ENCODE results near the gene PRKN. TPM values are rescaled to one million over a fixed set of nuclear protein-coding genes. Genes with fewer than 3 reads are reported as not detected.

PRKN gene
- total and polyA plus RNA-seq, 2 donors (not counting 3 experiments of a cell fraction or from before 2014, with no cell fraction given): 0.06 TPM; not detected in 1

DNA sequence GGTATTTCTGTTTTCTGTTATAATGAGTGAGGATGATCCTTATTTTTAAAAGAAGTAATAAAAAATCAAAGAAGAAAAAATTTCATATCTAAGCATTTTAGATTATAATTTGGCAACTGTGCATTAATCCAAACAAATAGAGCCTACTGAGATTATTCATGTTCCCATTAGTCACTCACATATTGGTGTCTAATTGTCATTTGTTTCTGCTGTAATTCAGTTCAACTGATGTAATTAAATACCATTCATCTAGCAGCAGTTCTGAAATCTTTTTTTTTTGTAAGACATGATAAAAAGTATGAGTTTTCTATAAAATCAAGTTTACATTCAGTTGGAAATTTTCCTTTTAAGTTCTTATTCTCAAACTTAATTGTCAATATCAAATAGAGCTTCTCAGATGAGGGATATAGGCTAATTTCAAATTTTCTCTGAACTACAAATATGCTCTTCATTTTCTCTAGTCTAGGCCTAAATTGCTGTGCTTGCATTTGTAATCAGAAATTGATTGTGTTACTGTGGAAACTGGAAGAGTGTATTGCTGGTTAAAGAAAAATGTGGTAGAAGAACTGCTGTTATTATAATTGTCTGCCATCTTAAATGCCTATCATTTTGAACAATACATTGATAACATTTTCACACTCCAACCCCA is 23.8 kb upstream of the PRKN start:
- no peaks in the 10 kb centered on the region for H3K79me2 ChIP-seq (ENCODE audit: control insufficient read depth, insufficient read depth, low read length)
- POLR2A ChIA-PET: no interaction called here
- no peaks in the 10 kb centered on the region for H4K20me1 ChIP-seq (replicated peaks; ENCODE audit: control insufficient read depth, extremely low read depth, insufficient read depth, low read length)
- H3K9me1 ChIP-seq (replicated peaks; ENCODE audit: control insufficient read depth, extremely low read depth, insufficient read depth, low read length): no peaks in the 10 kb centered on the region
- no peak overlapping the region for H3K27ac ChIP-seq (ENCODE audit: insufficient read depth, low read depth, low read length)
- dilution Hi-C loops (cut with MboI; ENCODE audit: extremely low pct_ligation_motif_present, low sequenced_read_pairs): no loop called here
- FAIRE-seq: no peak
- no peak for DNase-seq (ENCODE audit: low read depth, low spot score)
- no peaks in the 10 kb centered on the region for H3K4me1 ChIP-seq (ENCODE audit: control insufficient read depth, extremely low read depth, insufficient read depth, low read length)
- no peak overlapping the region for H3K4me2 ChIP-seq (ENCODE audit: insufficient read depth, low read length)
- no peak overlapping the region for H2AFZ ChIP-seq (ENCODE audit: low read depth, low read length)
- CTCF ChIA-PET: no interaction called here
- no peak overlapping the region for H3K4me3 ChIP-seq (replicated peaks in 1 of 3; ENCODE audit: insufficient read depth in 1 of 3, low read depth in 1 of 3, low read length in 3 of 3)
- H3K27me3 ChIP-seq (ENCODE audit: control insufficient read depth in 2 of 2, insufficient read depth in 2 of 2, low read length in 2 of 2): no peaks in the 10 kb centered on the region
- TF ChIP-seq GATA2 (IDR thresholded peaks at IDR 0.05; ENCODE audit: insufficient read depth, insufficient read length, low read depth, low read length) (no peak), FOS (IDR thresholded peaks at IDR 0.05; ENCODE audit: borderline replicate concordance, insufficient read depth, low read length) (no peak), JUN (IDR thresholded peaks at IDR 0.05; ENCODE audit: borderline replicate concordance, insufficient read depth, insufficient read length, low read depth) (no peak), MYC (IDR thresholded peaks at IDR 0.05; ENCODE audit: low read depth, low read length) (no peak), EZH2 (IDR thresholded peaks at IDR 0.05; ENCODE audit: borderline replicate concordance, low read depth, low read length, severe bottlenecking) (no peak), MAX (IDR thresholded peaks at IDR 0.05; ENCODE audit: insufficient read depth, insufficient read length) (no peak), POLR2A (IDR thresholded peaks at IDR 0.05; ENCODE audit: low read depth, low read length) (no peak), POLR2AphosphoS5 (IDR thresholded peaks at IDR 0.05; ENCODE audit: insufficient read depth, low read depth, low read length) (no peak)
- TF ChIP-seq, protein P1, sequence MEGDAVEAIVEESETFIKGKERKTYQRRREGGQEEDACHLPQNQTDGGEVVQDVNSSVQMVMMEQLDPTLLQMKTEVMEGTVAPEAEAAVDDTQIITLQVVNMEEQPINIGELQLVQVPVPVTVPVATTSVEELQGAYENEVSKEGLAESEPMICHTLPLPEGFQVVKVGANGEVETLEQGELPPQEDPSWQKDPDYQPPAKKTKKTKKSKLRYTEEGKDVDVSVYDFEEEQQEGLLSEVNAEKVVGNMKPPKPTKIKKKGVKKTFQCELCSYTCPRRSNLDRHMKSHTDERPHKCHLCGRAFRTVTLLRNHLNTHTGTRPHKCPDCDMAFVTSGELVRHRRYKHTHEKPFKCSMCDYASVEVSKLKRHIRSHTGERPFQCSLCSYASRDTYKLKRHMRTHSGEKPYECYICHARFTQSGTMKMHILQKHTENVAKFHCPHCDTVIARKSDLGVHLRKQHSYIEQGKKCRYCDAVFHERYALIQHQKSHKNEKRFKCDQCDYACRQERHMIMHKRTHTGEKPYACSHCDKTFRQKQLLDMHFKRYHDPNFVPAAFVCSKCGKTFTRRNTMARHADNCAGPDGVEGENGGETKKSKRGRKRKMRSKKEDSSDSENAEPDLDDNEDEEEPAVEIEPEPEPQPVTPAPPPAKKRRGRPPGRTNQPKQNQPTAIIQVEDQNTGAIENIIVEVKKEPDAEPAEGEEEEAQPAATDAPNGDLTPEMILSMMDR (IDR thresholded peaks at IDR 0.05; ENCODE audit: extremely low read depth in 1 of 2, insufficient read depth in 1 of 2, low read depth in 1 of 2, low read length in 2 of 2): no peak
- no peaks in the 10 kb centered on the region for H3K36me3 ChIP-seq (ENCODE audit: control insufficient read depth in 2 of 2, extremely low read depth in 1 of 2, insufficient read depth in 2 of 2, low read length in 2 of 2)
- intact Hi-C loops (cut with micrococcal nuclease): no loop called here
- no peak overlapping the region for H3K9ac ChIP-seq (replicated peaks; ENCODE audit: extremely low read depth, insufficient read depth, low read length)
- no peaks in the 10 kb centered on the region for H3K9me3 ChIP-seq (replicated peaks; ENCODE audit: control insufficient read depth, insufficient read depth, low read length)
- BruUV-seq (replicated peaks): no TSS peak

Measured in endothelial cell of umbilical vein (primary cell).